A549 (cell line): ENCODE measurements around the gene RPL13. TPM values are rescaled to one million over a fixed set of nuclear protein-coding genes. Genes with fewer than 3 reads are reported as not detected.

Experiments used
- ATAC-seq, 2 experiments: fragments of 200-7000 bp in 1 of 2; fragments of >200 bp in 1 of 2; cut with Nextera tagmentation in 1 of 2; cut with Tn5 transposase in 1 of 2; 3 replicates each; pipeline versions ENCODE4 v1.8.0 to v1.9.1; 2018 to 2020; ENCODE audit warnings: mild to moderate bottlenecking in 1 of 2, moderate library complexity in 1 of 2
- CTCF ChIA-PET: fragments of 300-600 bp; sonication (Branson Sonifier 250); formaldehyde crosslinking; extraction: SDS; loops from one replicate; lab custom pipeline; 2021; ENCODE audit warnings: antibody characterized with exemption, inconsistent platforms; lab: Yijun Ruan, JAX
- POLR2A ChIA-PET: fragments of 350-600 bp; formaldehyde crosslinking; extraction: SDS; loops from one replicate; lab custom pipeline; 2021; ENCODE audit warnings: antibody characterized with exemption, inconsistent platforms; lab: Yijun Ruan, JAX
- DNase-seq, 2 experiments: peaks; one replicate each; pipeline versions ENCODE4 v3.0.0 to v3.0.0-alpha.2; 2011 to 2016; ENCODE audit warnings: low read depth in 1 of 2, low spot score in 1 of 2
- FAIRE-seq: peaks from 2 replicates; lab custom pipeline; 2011; peaks lifted over from hg19 to GRCh38; lab: Jason Lieb, UNC
- H3K27ac ChIP-seq, 2 experiments: fragments of >200 bp; sonication (Bioruptor Twin); formaldehyde crosslinking; 3 replicates each; pipeline ENCODE4 v1.5.1; 2016 to 2017
- H3K4me1 ChIP-seq: fragments of >200 bp; sonication (Bioruptor Twin); formaldehyde crosslinking; 3 replicates; pipeline ENCODE4 v1.6.1; 2016
- H3K4me2 ChIP-seq: fragments of >200 bp; sonication (Bioruptor Twin); formaldehyde crosslinking; 3 replicates; pipeline ENCODE4 v1.6.1; 2016
- H3K4me3 ChIP-seq: fragments of >200 bp; sonication (Bioruptor Twin); formaldehyde crosslinking; 3 replicates; pipeline ENCODE4 v1.5.1; 2016
- H3K9me3 ChIP-seq: fragments of >200 bp; sonication (Bioruptor Twin); formaldehyde crosslinking; 3 replicates; pipeline ENCODE4 v1.6.1; 2016
- BCL3 ChIP-seq: fragments of >200 bp; sonication (Bioruptor Twin); formaldehyde crosslinking; IDR thresholded peaks from 3 replicates; pipeline ENCODE4 v1.6.1; 2016
- CBX8 ChIP-seq: fragments of 200-600 bp; sonication (generic); IDR thresholded peaks from 2 replicates; pipeline ENCODE4 v1.6.1; 2016
- CHD4 ChIP-seq: fragments of 200-600 bp; sonication (generic); IDR thresholded peaks from 2 replicates; pipeline ENCODE4 v1.6.1; 2016; ENCODE audit warnings: antibody characterized with exemption, mild to moderate bottlenecking, borderline replicate concordance
- CTCF ChIP-seq: fragments of >200 bp; sonication (Bioruptor Twin); formaldehyde crosslinking; IDR thresholded peaks from 3 replicates; pipeline ENCODE4 v1.5.1; 2016
- ESRRA ChIP-seq: fragments of 150-350 bp; IDR thresholded peaks from 2 replicates; pipeline ENCODE4 v1.6.1; 2014; ENCODE audit warnings: mild to moderate bottlenecking, low read length, borderline replicate concordance
- HDAC2 ChIP-seq: fragments of 200-600 bp; sonication (generic); IDR thresholded peaks from 2 replicates; pipeline ENCODE4 v1.6.1; 2016
- HES2 ChIP-seq: fragments of >200 bp; sonication (Bioruptor Twin); formaldehyde crosslinking; IDR thresholded peaks from 2 replicates; pipeline ENCODE4 v1.6.1; 2016
- HMGXB4 ChIP-seq: fragments of 250-450 bp; sonication (Bioruptor Pico); IDR thresholded peaks from 2 replicates; pipeline ENCODE4 v1.5.0; 2021; ENCODE audit warnings: mild to moderate bottlenecking, moderate library complexity, borderline replicate concordance
- HOXB13 ChIP-seq: fragments of 250-450 bp; sonication (Bioruptor Pico); IDR thresholded peaks from 2 replicates; pipeline ENCODE4 v1.5.0; 2020; ENCODE audit warnings: low read depth, mild to moderate bottlenecking, moderate library complexity
- KDM5A ChIP-seq: fragments of 200-600 bp; sonication (generic); IDR thresholded peaks from 2 replicates; pipeline ENCODE4 v1.6.1; 2016; ENCODE audit warnings: antibody characterized with exemption, mild to moderate bottlenecking
- NPAS2 ChIP-seq: fragments of 250-450 bp; sonication (Bioruptor Pico); IDR thresholded peaks from 2 replicates; pipeline ENCODE4 v1.8.0; 2022; ENCODE audit warnings: mild to moderate bottlenecking, moderate library complexity, borderline replicate concordance
- PBX3 ChIP-seq: IDR thresholded peaks from 2 replicates; pipeline ENCODE4 v1.6.1; 2012
- RAD21 ChIP-seq, 2 experiments: fragments of >200 bp in 1 of 2; sonication (Bioruptor Twin) in 1 of 2; formaldehyde crosslinking in 1 of 2; IDR thresholded peaks in 1 of 2; conservative IDR thresholded peaks in 1 of 2; 2 replicates in 1 of 2; 3 replicates in 1 of 2; pipeline ENCODE4 v1.6.1; 2012 to 2018; ENCODE audit warnings: inconsistent platforms in 1 of 2
- RCOR1 ChIP-seq: fragments of 150-350 bp; IDR thresholded peaks from 2 replicates; pipeline ENCODE4 v1.6.1; 2014; ENCODE audit warnings: antibody characterized with exemption, low read length, low read depth
- RFX5 ChIP-seq: fragments of 450-650 bp; IDR thresholded peaks from 2 replicates; pipeline ENCODE4 v1.7.1; 2014; ENCODE audit warnings: antibody characterized with exemption, mild to moderate bottlenecking, moderate library complexity
- RNF2 ChIP-seq: fragments of 200-600 bp; sonication (generic); IDR thresholded peaks from 2 replicates; pipeline ENCODE4 v1.6.1; 2016; ENCODE audit warnings: low read depth, mild to moderate bottlenecking, antibody characterized with exemption, moderate library complexity, borderline replicate concordance
- TP53 ChIP-seq: fragments of 250-450 bp; sonication (Bioruptor Pico); IDR thresholded peaks from 2 replicates; pipeline ENCODE4 v1.5.0; 2021; ENCODE audit warnings: mild to moderate bottlenecking, moderate library complexity
- ZC3H11A ChIP-seq: fragments of 450-650 bp; IDR thresholded peaks from 2 replicates; pipeline ENCODE4 v1.6.1; 2014; ENCODE audit warnings: antibody characterized with exemption, mild to moderate bottlenecking
- WGBS: methylation state at CpG from one replicate; pipeline ENCODE4 v1.1.6; 2017; ENCODE audit errors: missing lambda C conversion rate; 5-methylcytosine and 5-hydroxymethylcytosine counted together
- polyA plus RNA-seq, 4 experiments: library from polyadenylated mRNA; depleted of rRNA in 3 of 4; stranded (reverse); fragments of >200 nt; fragmentation: RNase III in 1 of 4; extraction: RNeasy Plus Mini Kit Qiagen cat#74134 plus additional on column Dnase treatment in 1 of 4; gene quantifications; 2 replicates in 3 of 4; 3 replicates in 1 of 4; pipeline ENCODE4 v1.2.3, GENCODE V29; 2011 to 2017

RPL13 gene
- polyA plus RNA-seq, 2 of the 4 experiments (the other 2 are of a cell fraction) = 2,911 to 3,044 TPM

GRCh38 chr16:89607453-89607852 lies 47.0 kb downstream of the RPL13 start:
- FAIRE-seq = no peak

More at GRCh38 chr16:89607453-89607852, 47.0 kb downstream of the RPL13 start:
- H3K9me3 ChIP-seq = no peaks in the 10 kb centered on the region
- TF ChIP-seq ZC3H11A = no peak
- TF ChIP-seq CBX8 = no peak
- no peak for TF ChIP-seq RNF2
- TF ChIP-seq HES2 = no peak
- no peak for TF ChIP-seq RFX5
- no peak for TF ChIP-seq NPAS2 (CRISPR knock-in tag)
- TF ChIP-seq ESRRA = no peak
- TF ChIP-seq BCL3 = no peak
- TF ChIP-seq HMGXB4 (CRISPR knock-in tag) = no peak
- TF ChIP-seq KDM5A = no peak
- no peak for TF ChIP-seq CHD4
- no peak for TF ChIP-seq RCOR1
- no peak for TF ChIP-seq CTCF
- TF ChIP-seq HDAC2 = no peak
- TF ChIP-seq RAD21 (conservative IDR thresholded peaks at IDR 0.05 in 1 of 2, IDR thresholded peaks at IDR 0.05 in 1 of 2) = no peak
- TF ChIP-seq HOXB13 (CRISPR knock-in tag) = no peak
- no peak for TF ChIP-seq PBX3
- no peak for TF ChIP-seq TP53 (CRISPR knock-in tag)
- H3K4me1 ChIP-seq = peaks cover 22% of the 10 kb centered on the region
- H3K4me2 ChIP-seq = no peak overlapping the region
- no peak overlapping the region for H3K27ac ChIP-seq
- ChIA-PET POLR2A (no interaction called here), CTCF (interaction anchor here (0.9 to 2.0 kb wide), 4 partner anchors 10 to 34 kb away, joined by 3 to 8 read pairs (median 4); no protein-coding TSS in a partner anchor)
- H3K4me3 ChIP-seq = no peak overlapping the region
- no peak for DNase-seq
- no peak for ATAC-seq
- WGBS = 89% methylated on average over 9 of the region's 9 CpGs
